NB4 (cell line): ENCODE results near the gene FSTL5.

Experiments used
- DNase-seq: peaks from one replicate; pipeline ENCODE4 v3.0.0; 2010; ENCODE audit warnings: low read depth
- H3K4me3 ChIP-seq: one replicate; pipeline ENCODE4 v1.5.1; 2011; ENCODE audit warnings: mild to moderate bottlenecking, low read depth, low read length, moderate library complexity
- CTCF ChIP-seq: IDR thresholded peaks from one replicate; pipeline ENCODE4 v1.5.1; 2012; ENCODE audit warnings: low read depth, low read length
- MAX ChIP-seq: IDR thresholded peaks from 2 replicates; pipeline ENCODE4 v1.6.1; 2011; ENCODE audit warnings: low read depth, low read length
- MYC ChIP-seq: IDR thresholded peaks from 2 replicates; pipeline ENCODE4 v1.6.1; 2011; ENCODE audit warnings: low read depth, low read length
- POLR2A ChIP-seq: IDR thresholded peaks from 2 replicates; pipeline ENCODE4 v1.6.1; 2011; ENCODE audit warnings: mild to moderate bottlenecking; ENCODE audit not compliant: insufficient read length; ENCODE audit errors: extremely low read depth

The FSTL5 gene

GRCh38 chr4:161949946-161950725 lies 213.7 kb downstream of the FSTL5 start:
- H3K4me3 ChIP-seq: no peak overlapping the region
- no peak for DNase-seq
- no peak for TF ChIP-seq CTCF
- no peak for TF ChIP-seq POLR2A
- no peak for TF ChIP-seq MYC
- no peak for TF ChIP-seq MAX

- no peak for DNase-seq
- TF ChIP-seq POLR2A (no peak), MYC (no peak), MAX (no peak), CTCF (no peak)
Observed at GRCh38 chr4:161948026-161948770, 215.6 kb downstream of the FSTL5 start.

GRCh38 chr4:161937596-161937995 lies 226.2 kb downstream of the FSTL5 start:
- no peak overlapping the region for H3K4me3 ChIP-seq
- TF ChIP-seq MYC (no peak), CTCF (no peak), MAX (no peak), POLR2A (no peak)
- DNase-seq: no peak

More at GRCh38 chr4:161948026-161948770, 215.6 kb downstream of the FSTL5 start:
- H3K4me3 ChIP-seq: no peak overlapping the region

- DNase-seq: no peak
- TF ChIP-seq MYC (no peak), MAX (no peak), POLR2A (no peak), CTCF (no peak)
- H3K4me3 ChIP-seq: no peak overlapping the region
Observed at GRCh38 chr4:161936625-161937550, 226.9 kb downstream of the FSTL5 start.

- no peak for DNase-seq
- H3K4me3 ChIP-seq: no peak overlapping the region
- TF ChIP-seq MAX (no peak), CTCF (no peak), POLR2A (no peak), MYC (no peak)
Observed at GRCh38 chr4:161931089-161931488, 232.7 kb downstream of the FSTL5 start.
